KOPT-K1 (cell line): ENCODE results near the gene MED27.

ENCODE experiments used
- H3K27ac ChIP-seq: fragments of 200-600 bp; sonication (generic); 2 replicates; pipeline ENCODE4 v1.5.1; 2016; ENCODE audit warnings: antibody characterized with exemption, mild to moderate bottlenecking, low read depth, low read length; ENCODE audit not compliant: poor library complexity, severe bottlenecking
- H3K36me3 ChIP-seq: fragments of 200-600 bp; sonication (generic); 2 replicates; pipeline ENCODE4 v1.5.1; 2017; ENCODE audit warnings: antibody characterized with exemption, mild to moderate bottlenecking, low read length, moderate library complexity; ENCODE audit not compliant: insufficient read depth
- H3K9me3 ChIP-seq: fragments of 200-600 bp; sonication (generic); 2 replicates; pipeline ENCODE4 v1.5.1; 2017; ENCODE audit warnings: antibody characterized with exemption, low read length, mild to moderate bottlenecking; ENCODE audit not compliant: insufficient read depth, poor library complexity, severe bottlenecking

Gene MED27

GRCh38 chr9:132006677-132007370 lies 72.8 kb downstream of the MED27 start:
- H3K27ac ChIP-seq = no peak overlapping the region
- no peaks in the 10 kb centered on the region for H3K36me3 ChIP-seq

GRCh38 chr9:132005899-132006298 lies 73.8 kb downstream of the MED27 start:
- H3K9me3 ChIP-seq = no peaks in the 10 kb centered on the region
- no peak overlapping the region for H3K27ac ChIP-seq
- H3K36me3 ChIP-seq = no peaks in the 10 kb centered on the region

More at GRCh38 chr9:132006677-132007370, 72.8 kb downstream of the MED27 start:
- H3K9me3 ChIP-seq = no peaks in the 10 kb centered on the region

GRCh38 chr9:132004323-132004722 lies 75.3 kb downstream of the MED27 start:
- H3K27ac ChIP-seq = no peak overlapping the region
- H3K36me3 ChIP-seq = no peaks in the 10 kb centered on the region
- no peaks in the 10 kb centered on the region for H3K9me3 ChIP-seq

GRCh38 chr9:132003896-132004295 lies 75.8 kb downstream of the MED27 start:
- Histone ChIP-seq H3K27ac (no peak overlapping the region), H3K9me3 (no peaks in the 10 kb centered on the region), H3K36me3 (no peaks in the 10 kb centered on the region)

GRCh38 chr9:132003319-132003704 lies 76.4 kb downstream of the MED27 start:
- no peaks in the 10 kb centered on the region for H3K9me3 ChIP-seq
- H3K27ac ChIP-seq = no peak overlapping the region
- no peaks in the 10 kb centered on the region for H3K36me3 ChIP-seq

DNA sequence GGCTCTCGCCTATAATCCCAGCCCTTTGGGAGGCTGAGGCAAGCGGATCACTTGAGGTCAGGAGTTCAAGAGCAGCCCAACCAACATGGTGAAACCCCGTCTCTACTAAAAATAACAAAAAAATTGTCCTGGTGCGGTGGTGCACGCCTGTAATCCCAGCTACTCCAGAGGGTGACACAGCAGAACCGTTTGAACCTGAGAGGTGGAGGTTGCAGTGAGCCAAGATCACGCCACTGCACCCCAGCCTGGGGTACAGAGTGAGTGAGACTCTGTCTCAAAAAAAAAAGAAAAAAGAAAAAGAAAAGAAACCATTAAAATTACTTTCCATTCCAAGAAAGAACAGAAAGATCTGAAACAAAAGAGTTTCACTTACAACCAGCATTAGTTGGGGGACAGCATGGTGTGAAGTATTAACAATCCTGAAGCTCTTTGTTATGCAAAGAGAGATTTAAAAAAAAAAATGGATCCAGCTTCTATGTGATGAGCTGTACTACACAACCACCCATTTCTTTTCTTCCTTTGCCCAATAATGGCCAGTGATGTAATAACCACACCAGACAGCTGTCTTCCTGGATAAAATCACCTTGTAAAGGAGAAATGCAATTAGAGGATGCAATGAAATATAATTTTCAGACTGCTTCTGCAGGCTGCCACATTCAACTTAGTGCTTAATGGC lies 76.9 kb downstream of the MED27 start:
- no peaks in the 10 kb centered on the region for H3K9me3 ChIP-seq
- H3K27ac ChIP-seq = no peak overlapping the region
- H3K36me3 ChIP-seq = no peaks in the 10 kb centered on the region

GRCh38 chr9:132001567-132001966 lies 78.1 kb downstream of the MED27 start:
- Histone ChIP-seq H3K9me3 (no peaks in the 10 kb centered on the region), H3K36me3 (no peaks in the 10 kb centered on the region), H3K27ac (no peak overlapping the region)

DNA sequence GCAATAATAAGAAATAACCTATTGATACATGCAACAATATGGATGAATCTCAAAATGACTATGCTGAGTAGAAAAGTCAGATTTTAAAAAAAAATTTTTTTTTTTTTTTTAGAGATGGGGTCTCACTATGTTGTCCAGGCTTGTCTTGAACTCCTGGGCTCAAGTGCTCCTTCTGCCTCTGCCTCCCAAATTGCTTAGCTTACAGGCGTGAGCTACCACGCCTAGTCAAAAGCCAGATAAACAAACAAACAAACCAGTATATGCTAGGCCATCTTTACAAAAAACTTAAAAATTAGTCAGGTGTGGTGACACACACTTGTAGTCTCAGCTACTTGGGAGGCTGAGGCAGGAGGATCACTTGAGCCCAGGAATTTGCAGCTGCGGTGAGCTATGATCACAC lies 79.0 kb downstream of the MED27 start:
- H3K36me3 ChIP-seq = no peaks in the 10 kb centered on the region
- no peak overlapping the region for H3K27ac ChIP-seq
- no peaks in the 10 kb centered on the region for H3K9me3 ChIP-seq

GRCh38 chr9:131999692-132000551 lies 79.7 kb downstream of the MED27 start:
- no peaks in the 10 kb centered on the region; the same call in 1 of the 2 replicates for H3K36me3 ChIP-seq
- no peaks in the 10 kb centered on the region for H3K9me3 ChIP-seq
- no peak overlapping the region for H3K27ac ChIP-seq

- H3K9me3 ChIP-seq = no peaks in the 10 kb centered on the region
- H3K27ac ChIP-seq = no peak overlapping the region
- no peaks in the 10 kb centered on the region; the same call in 1 of the 2 replicates for H3K36me3 ChIP-seq
Observed at GRCh38 chr9:131997779-131998178, 81.9 kb downstream of the MED27 start.

- Histone ChIP-seq H3K27ac (no peak overlapping the region), H3K9me3 (no peaks in the 10 kb centered on the region), H3K36me3 (no peaks in the 10 kb centered on the region; the same call in 1 of the 2 replicates)
Observed at GRCh38 chr9:131997076-131997475, 82.6 kb downstream of the MED27 start.

DNA sequence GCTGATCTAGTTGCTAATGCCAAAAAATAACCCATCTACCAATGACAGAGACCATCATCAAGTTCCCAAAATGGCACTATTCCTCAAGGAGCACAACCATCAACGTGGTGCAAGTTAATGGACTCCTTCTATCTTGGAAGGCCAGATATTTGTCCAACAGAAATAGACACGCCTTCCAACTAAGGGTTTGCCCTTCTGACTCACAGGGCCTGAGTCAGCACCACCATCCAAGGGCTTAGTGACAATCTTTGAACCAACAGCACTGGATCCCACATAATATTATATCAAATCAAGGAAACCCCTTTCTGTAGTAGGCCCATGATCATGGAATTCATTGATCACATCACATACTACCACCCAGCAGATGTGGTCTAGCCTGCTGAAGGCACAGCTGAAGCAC lies 84.3 kb downstream of the MED27 start:
- H3K9me3 ChIP-seq = no peaks in the 10 kb centered on the region
- H3K36me3 ChIP-seq = no peaks in the 10 kb centered on the region; the same call in 1 of the 2 replicates
- H3K27ac ChIP-seq = no peak overlapping the region

DNA sequence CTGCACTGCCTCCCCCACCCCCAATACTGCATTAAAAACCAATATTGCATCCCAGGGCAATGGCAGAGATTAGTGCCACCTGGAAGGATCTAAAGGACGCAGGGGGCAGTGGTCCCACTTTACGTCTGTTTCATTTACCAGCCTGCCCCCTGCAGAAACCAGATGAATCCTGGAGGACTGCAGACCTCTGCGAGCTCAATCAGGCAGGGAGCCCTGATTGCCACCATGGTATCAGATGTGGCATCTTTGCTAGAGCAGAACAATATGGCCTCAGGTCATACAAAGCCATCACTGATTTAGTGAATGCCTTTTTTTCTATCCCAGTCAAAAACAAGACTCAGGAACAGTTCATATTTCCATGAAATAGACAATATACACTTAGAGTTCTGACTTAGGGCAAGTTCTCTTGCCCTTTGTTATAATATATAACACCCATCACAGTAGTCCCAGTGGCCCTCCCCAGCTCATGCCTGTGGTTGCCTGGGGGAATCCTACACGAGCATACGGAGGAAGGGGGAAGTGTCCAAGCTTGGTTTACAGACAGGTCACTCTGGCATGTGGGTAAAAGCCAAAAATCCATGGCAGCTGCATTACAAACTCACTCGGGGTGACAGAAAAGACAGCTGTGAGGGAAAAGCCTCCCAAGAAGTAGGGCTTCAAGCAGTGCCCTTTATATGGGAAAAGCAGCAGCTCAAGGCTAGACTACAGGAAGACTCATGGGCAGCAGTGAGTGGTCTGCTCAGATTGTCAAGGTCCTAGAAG lies 85.1 kb downstream of the MED27 start:
- Histone ChIP-seq H3K9me3 (no peaks in the 10 kb centered on the region), H3K36me3 (no peaks in the 10 kb centered on the region; the same call in 1 of the 2 replicates), H3K27ac (no peak overlapping the region)

DNA sequence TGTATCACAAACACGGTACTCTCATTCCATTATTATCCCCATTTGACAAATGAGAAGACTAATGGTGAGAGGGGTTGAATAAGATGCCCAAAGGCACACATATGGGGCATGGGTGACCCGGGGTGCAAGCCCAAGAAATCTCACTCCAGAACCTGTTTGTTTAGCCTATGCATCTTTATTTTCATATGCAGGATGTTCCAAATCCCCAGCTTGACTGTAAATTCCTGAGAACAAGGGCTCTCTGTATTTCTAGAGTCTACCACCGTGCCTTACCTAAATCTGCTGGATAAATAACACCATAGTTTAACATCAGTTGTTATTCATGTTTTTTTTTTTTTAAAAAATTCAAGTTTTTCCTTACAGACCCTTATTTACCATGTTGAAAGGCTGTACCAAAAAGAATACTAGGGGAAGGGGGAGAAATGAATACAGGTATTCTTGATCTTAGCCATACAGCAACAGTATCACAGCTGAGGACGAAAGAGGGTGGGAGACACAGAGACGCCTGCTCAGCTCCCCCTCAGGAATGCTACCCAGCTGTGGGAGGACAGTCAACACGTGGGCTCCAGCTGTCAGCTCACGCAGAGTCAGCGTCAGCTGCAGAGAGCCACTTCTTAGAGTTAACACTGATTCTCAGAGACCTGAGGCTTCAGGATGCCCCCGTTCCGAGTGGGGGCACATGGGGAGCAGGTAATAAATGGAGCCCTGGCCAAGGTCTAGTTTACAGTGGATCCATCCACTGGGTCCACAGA lies 86.6 kb downstream of the MED27 start:
- no peaks in the 10 kb centered on the region for H3K9me3 ChIP-seq
- H3K36me3 ChIP-seq = no peaks in the 10 kb centered on the region; the same call in 1 of the 2 replicates
- H3K27ac ChIP-seq = no peak overlapping the region
